ENCODE results near the gene CNTNAP5.

DNA sequence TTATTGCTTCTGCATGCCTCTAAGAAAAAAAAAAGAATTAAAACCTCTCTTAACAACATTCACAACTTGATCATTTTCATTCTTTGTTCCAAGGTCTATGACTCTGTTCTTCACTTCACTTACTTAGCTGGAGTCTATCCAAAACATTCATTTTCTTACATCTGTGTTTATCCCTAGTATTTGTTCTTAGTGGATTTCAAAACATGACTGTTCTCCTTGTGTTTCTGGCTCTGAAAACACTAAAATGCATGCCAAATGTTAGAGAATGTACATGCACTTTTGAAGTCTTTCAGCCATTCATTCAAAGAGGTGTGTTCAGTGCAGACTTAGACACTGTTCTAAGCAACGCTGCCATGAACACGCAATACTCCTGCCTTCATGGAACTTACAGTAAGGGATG, 138.8 kb downstream of the CNTNAP5 start:
- TF ChIP-seq, protein P1, sequence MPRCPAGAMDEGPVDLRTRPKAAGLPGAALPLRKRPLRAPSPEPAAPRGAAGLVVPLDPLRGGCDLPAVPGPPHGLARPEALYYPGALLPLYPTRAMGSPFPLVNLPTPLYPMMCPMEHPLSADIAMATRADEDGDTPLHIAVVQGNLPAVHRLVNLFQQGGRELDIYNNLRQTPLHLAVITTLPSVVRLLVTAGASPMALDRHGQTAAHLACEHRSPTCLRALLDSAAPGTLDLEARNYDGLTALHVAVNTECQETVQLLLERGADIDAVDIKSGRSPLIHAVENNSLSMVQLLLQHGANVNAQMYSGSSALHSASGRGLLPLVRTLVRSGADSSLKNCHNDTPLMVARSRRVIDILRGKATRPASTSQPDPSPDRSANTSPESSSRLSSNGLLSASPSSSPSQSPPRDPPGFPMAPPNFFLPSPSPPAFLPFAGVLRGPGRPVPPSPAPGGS (CRISPR knock-in tag; IDR thresholded peaks at IDR 0.05): no peak
- TF ChIP-seq HDAC2 (CRISPR knock-in tag; IDR thresholded peaks at IDR 0.05): no peak
- TF ChIP-seq, protein P2, sequence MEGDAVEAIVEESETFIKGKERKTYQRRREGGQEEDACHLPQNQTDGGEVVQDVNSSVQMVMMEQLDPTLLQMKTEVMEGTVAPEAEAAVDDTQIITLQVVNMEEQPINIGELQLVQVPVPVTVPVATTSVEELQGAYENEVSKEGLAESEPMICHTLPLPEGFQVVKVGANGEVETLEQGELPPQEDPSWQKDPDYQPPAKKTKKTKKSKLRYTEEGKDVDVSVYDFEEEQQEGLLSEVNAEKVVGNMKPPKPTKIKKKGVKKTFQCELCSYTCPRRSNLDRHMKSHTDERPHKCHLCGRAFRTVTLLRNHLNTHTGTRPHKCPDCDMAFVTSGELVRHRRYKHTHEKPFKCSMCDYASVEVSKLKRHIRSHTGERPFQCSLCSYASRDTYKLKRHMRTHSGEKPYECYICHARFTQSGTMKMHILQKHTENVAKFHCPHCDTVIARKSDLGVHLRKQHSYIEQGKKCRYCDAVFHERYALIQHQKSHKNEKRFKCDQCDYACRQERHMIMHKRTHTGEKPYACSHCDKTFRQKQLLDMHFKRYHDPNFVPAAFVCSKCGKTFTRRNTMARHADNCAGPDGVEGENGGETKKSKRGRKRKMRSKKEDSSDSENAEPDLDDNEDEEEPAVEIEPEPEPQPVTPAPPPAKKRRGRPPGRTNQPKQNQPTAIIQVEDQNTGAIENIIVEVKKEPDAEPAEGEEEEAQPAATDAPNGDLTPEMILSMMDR (CRISPR knock-in tag; IDR thresholded peaks at IDR 0.05): no peak
